Measurements from ENCODE around the gene PDE4D.

- no peak for TF ChIP-seq EZH2 (IDR thresholded peaks at IDR 0.05; ENCODE audit: insufficient read depth, low read length)
- TF ChIP-seq CTCF (IDR thresholded peaks at IDR 0.05; ENCODE audit: insufficient read depth, low read depth, low read length): no peak
These were observed 953.1 kb downstream of the PDE4D start for GRCh38 chr5:58940446-58940845.

Data from astrocyte (in vitro differentiated cells and primary cell).